Vagina (tissue), 2 donors: ENCODE data around the gene FAM8A1.

Source experiments
- CTCF ChIP-seq, 3 experiments: fragments of 450-650 bp in 2 of 3; fragments of 200-600 bp in 1 of 3; sonication (generic) in 1 of 3; IDR thresholded peaks; one replicate each; pipeline ENCODE4 v1.5.1; 2017 to 2019; ENCODE audit warnings: antibody characterized with exemption in 3 of 3, mild to moderate bottlenecking in 2 of 3, moderate library complexity in 2 of 3
- POLR2A ChIP-seq, 2 donors: fragments of 450-650 bp; IDR thresholded peaks; one replicate each; pipeline ENCODE4 v1.6.1; 2017; ENCODE audit warnings: antibody characterized with exemption in 2 of 2, mild to moderate bottlenecking in 2 of 2, moderate library complexity in 2 of 2
- POLR2AphosphoS5 ChIP-seq, 2 donors: sonication (generic); formaldehyde crosslinking; IDR thresholded peaks; one replicate each; pipeline ENCODE4 v1.9.0; 2017; ENCODE audit warnings: antibody characterized with exemption in 2 of 2, mild to moderate bottlenecking in 2 of 2, low read depth in 1 of 2; ENCODE audit not compliant: insufficient read depth in 1 of 2

GRCh38 chr6:17585766-17586490, 14.2 kb upstream of the FAM8A1 start:
- no peak for TF ChIP-seq CTCF (IDR thresholded peaks at IDR 0.05)
- TF ChIP-seq POLR2A (IDR thresholded peaks at IDR 0.05), result no peak
- no peak for TF ChIP-seq POLR2AphosphoS5 (IDR thresholded peaks at IDR 0.05; ENCODE audit: insufficient read depth in 1 of 2, low read depth in 1 of 2)
